HEK293T (cell line): ENCODE measurements around the gene PLEKHA7.

ENCODE experiments used
- BHLHE40 ChIP-seq: fragments of 450-650 bp; IDR thresholded peaks from 2 replicates; pipeline ENCODE4 v1.6.1; 2016; ENCODE audit warnings: mild to moderate bottlenecking, moderate library complexity, borderline replicate concordance
- CTBP1 ChIP-seq: fragments of 450-650 bp; IDR thresholded peaks from 2 replicates; pipeline ENCODE4 v1.6.1; 2016; ENCODE audit warnings: borderline replicate concordance
- ELF4 ChIP-seq: fragments of 450-650 bp; IDR thresholded peaks from 2 replicates; pipeline ENCODE4 v1.6.1; 2017; ENCODE audit warnings: antibody characterized with exemption
- FOXA1 ChIP-seq: fragments of 450-650 bp; IDR thresholded peaks from 2 replicates; pipeline ENCODE4 v1.6.1; 2016; ENCODE audit warnings: mild to moderate bottlenecking
- FOXK2 ChIP-seq: fragments of 450-650 bp; IDR thresholded peaks from 2 replicates; pipeline ENCODE4 v1.6.1; 2016; ENCODE audit warnings: mild to moderate bottlenecking
- L3MBTL2 ChIP-seq: fragments of 450-650 bp; conservative IDR thresholded peaks from 2 replicates; pipeline ENCODE4 v1.6.1; 2016; ENCODE audit warnings: mild to moderate bottlenecking
- SP1 ChIP-seq: fragments of 450-650 bp; IDR thresholded peaks from 2 replicates; pipeline ENCODE4 v1.6.1; 2017
- SUZ12 ChIP-seq: fragments of 450-650 bp; IDR thresholded peaks from 2 replicates; pipeline ENCODE4 v1.6.1; 2016; ENCODE audit warnings: mild to moderate bottlenecking
- ZNF384 ChIP-seq: fragments of 450-650 bp; IDR thresholded peaks from 2 replicates; pipeline ENCODE4 v1.6.1; 2016
- TF ChIP-seq, protein P1 (sequence below): fragments of 450-650 bp; IDR thresholded peaks from 2 replicates; pipeline ENCODE4 v1.6.1; 2016

DNA sequence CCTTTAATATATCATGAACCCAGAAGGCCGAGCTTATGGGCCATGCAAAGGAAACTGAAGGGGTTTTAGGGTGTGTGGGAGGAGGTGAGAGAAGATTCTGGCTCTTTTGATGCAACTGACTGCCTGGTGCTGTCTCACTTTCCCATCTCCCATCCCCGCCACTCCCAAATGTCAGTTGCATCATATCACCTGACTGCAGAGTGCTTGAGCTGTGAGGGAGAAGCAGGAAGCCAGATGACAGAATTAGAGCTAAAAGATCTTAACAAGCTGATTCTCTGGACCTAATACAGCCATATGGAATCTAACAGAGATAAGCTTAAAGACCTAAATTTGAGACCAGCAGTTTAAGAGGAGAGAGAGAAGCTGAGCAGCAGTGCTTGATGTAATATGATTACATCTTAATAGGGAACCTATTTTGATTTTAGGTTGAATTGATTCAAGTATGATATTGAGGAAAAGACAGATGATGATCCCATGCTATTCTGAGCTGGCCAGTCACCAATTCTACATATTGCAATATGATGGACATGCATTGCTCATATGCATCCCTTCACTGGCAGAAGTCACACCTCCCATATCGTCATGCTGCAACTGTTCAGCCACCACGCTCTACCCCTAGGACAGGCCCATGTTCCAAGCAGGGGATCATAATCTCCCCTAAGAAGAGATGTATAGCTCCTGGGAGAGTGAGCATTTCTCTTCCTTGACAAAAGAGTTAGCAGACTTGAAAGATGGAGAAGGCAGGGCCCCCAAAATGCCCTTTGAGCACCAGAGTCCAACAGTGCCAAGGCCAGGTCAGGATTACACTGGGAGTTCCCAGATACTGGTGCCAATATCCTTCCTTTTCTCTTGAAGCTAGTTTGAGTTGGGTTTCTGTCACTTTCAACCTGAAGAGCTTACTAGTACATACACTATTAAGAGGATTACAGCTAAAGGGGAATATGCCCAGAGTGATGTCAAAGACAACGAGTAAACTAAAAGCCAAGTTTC, 44.9 kb downstream of the PLEKHA7 start:
- no peak for TF ChIP-seq SUZ12
- no peak for TF ChIP-seq BHLHE40
- TF ChIP-seq FOXK2: no peak
- no peak for TF ChIP-seq ELF4
- TF ChIP-seq L3MBTL2: no peak
- no peak for TF ChIP-seq ZNF384
- no peak for TF ChIP-seq SP1
- TF ChIP-seq FOXA1: no peak
- TF ChIP-seq, protein P1, sequence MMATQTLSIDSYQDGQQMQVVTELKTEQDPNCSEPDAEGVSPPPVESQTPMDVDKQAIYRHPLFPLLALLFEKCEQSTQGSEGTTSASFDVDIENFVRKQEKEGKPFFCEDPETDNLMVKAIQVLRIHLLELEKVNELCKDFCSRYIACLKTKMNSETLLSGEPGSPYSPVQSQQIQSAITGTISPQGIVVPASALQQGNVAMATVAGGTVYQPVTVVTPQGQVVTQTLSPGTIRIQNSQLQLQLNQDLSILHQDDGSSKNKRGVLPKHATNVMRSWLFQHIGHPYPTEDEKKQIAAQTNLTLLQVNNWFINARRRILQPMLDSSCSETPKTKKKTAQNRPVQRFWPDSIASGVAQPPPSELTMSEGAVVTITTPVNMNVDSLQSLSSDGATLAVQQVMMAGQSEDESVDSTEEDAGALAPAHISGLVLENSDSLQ: no peak
- TF ChIP-seq CTBP1: no peak
